CD4-positive, alpha-beta memory T cell (primary cell): ENCODE data around the gene MCC. TPM values are rescaled to one million over a fixed set of nuclear protein-coding genes. Genes with fewer than 3 reads are reported as not detected.

Experiments used
- CTCF ChIA-PET: fragments of 350-600 bp; sonication (Branson Sonifier 250); formaldehyde crosslinking; loops from one replicate; lab custom pipeline; 2021; ENCODE audit warnings: inconsistent platforms; ENCODE audit not compliant: partially characterized antibody; lab: Charles Lee
- POLR2A ChIA-PET: fragments of 350-600 bp; sonication (Branson Sonifier 250); formaldehyde crosslinking; loops from one replicate; lab custom pipeline; 2021; ENCODE audit not compliant: partially characterized antibody; lab: Charles Lee
- DNase-seq, 5 donors: peaks; one replicate each; pipeline versions ENCODE4 v3.0.0 to v3.0.0-alpha.2; 2020 to 2022; ENCODE audit warnings: mixed read lengths in 1 of 5
- H3K27ac ChIP-seq: one replicate; pipeline ENCODE4 v1.7.0; 2013; ENCODE audit warnings: low read depth, low read length
- H3K27me3 ChIP-seq: 2 replicates; pipeline ENCODE4 v1.7.0; 2013; ENCODE audit warnings: mild to moderate bottlenecking, low read length, moderate library complexity; ENCODE audit not compliant: insufficient read depth
- H3K36me3 ChIP-seq: 2 replicates; pipeline ENCODE4 v1.7.0; 2013; ENCODE audit warnings: mild to moderate bottlenecking, low read length, moderate library complexity; ENCODE audit not compliant: insufficient read depth
- H3K4me1 ChIP-seq: 2 replicates; pipeline ENCODE4 v1.7.0; 2013; ENCODE audit warnings: mild to moderate bottlenecking, low read length, moderate library complexity; ENCODE audit not compliant: insufficient read depth
- H3K4me3 ChIP-seq, 2 donors: one replicate each; pipeline ENCODE4 v1.7.0; 2013; ENCODE audit warnings: low read length in 2 of 2, mild to moderate bottlenecking in 1 of 2
- H3K9me3 ChIP-seq, 2 donors: one replicate each; pipeline ENCODE4 v1.7.0; 2013; ENCODE audit warnings: low read length in 2 of 2, control low read depth in 1 of 2; ENCODE audit not compliant: control insufficient read depth in 1 of 2
- H3K27ac Mint-ChIP-seq, 7 donors: one replicate each; pipeline ENCODE4 v1.8.0; 2020 to 2021; ENCODE audit warnings: mixed read lengths in 7 of 7, mild to moderate bottlenecking in 6 of 7, inconsistent platforms in 3 of 7, moderate library complexity in 3 of 7
- H3K27me3 Mint-ChIP-seq, 2 donors: one replicate each; pipeline ENCODE4 v1.8.0; 2020 to 2021; ENCODE audit warnings: mixed read lengths in 2 of 2
- H3K36me3 Mint-ChIP-seq, 2 donors: one replicate each; pipeline ENCODE4 v1.8.0; 2020 to 2021; ENCODE audit warnings: mixed read lengths in 2 of 2, inconsistent platforms in 1 of 2, mild to moderate bottlenecking in 1 of 2
- H3K4me1 Mint-ChIP-seq, 4 donors: one replicate each; pipeline ENCODE4 v1.8.0; 2020 to 2021; ENCODE audit warnings: mixed read lengths in 4 of 4, mild to moderate bottlenecking in 1 of 4
- H3K4me3 Mint-ChIP-seq, 8 donors: one replicate each; pipeline ENCODE4 v1.8.0; 2020 to 2021; ENCODE audit warnings: mixed read lengths in 8 of 8, mild to moderate bottlenecking in 7 of 8, moderate library complexity in 6 of 8, inconsistent platforms in 3 of 8
- H3K9me3 Mint-ChIP-seq, 8 donors: one replicate each; pipeline ENCODE4 v1.8.0; 2020 to 2021; ENCODE audit warnings: mixed read lengths in 8 of 8, mild to moderate bottlenecking in 5 of 8, inconsistent platforms in 3 of 8, moderate library complexity in 1 of 8
- intact Hi-C: fragments of 100-400 bp; cut with micrococcal nuclease; formaldehyde crosslinking; loops from one replicate; pipeline ENCODE4 v1.15.1; 2023
- polyA plus RNA-seq, 2 donors: library from polyadenylated mRNA; unstranded; fragments of 300-500 nt; fragmentation: Illumina TruSeq; gene quantifications; one replicate each; pipeline ENCODE4 v1.2.3, GENCODE V29; 2021
- total RNA-seq, 2 experiments: library from RNA; stranded (reverse); gene quantifications; one replicate each; pipeline ENCODE4 v1.2.3, GENCODE V29; 2021

MCC gene
- total and polyA plus RNA-seq, 4 experiments from 2014 or later: 0.92 to 12.1 (median 7.7) TPM

- no peak overlapping the region for H3K4me3 Mint-ChIP-seq
- no peaks in the 10 kb centered on the region for H3K4me1 ChIP-seq
- H3K27ac Mint-ChIP-seq: no peak overlapping the region
- peaks cover 0 to 4% of the 10 kb centered on the region in 2 donors for H3K9me3 ChIP-seq
- no peaks in the 10 kb centered on the region for H3K27me3 ChIP-seq
- no peaks in the 10 kb centered on the region for H3K36me3 ChIP-seq
- intact Hi-C loops: no loop called here
- peaks cover 5 to 11% of the 10 kb centered on the region in 2 donors for H3K36me3 Mint-ChIP-seq
- H3K27me3 Mint-ChIP-seq: peaks cover 0 to 1% of the 10 kb centered on the region in 2 donors
- peaks cover 0 to 30% (median 21%) of the 10 kb centered on the region in 8 donors for H3K9me3 Mint-ChIP-seq
- POLR2A ChIA-PET: no interaction called here
- no peak overlapping the region for H3K4me3 ChIP-seq
- no peaks in the 10 kb centered on the region for H3K4me1 Mint-ChIP-seq
- CTCF ChIA-PET: interaction anchor here (0.6 to 1.2 kb wide), 2 partner anchors 83 to 291 kb away, joined by 3 read pairs; no protein-coding TSS in a partner anchor
- DNase-seq: no peak
- H3K27ac ChIP-seq: no peak overlapping the region
These were observed 123.8 kb downstream of the MCC start for GRCh38 chr5:113364466-113364865.

GRCh38 chr5:113361701-113362100 lies 126.6 kb downstream of the MCC start:
- H3K4me1 Mint-ChIP-seq: no peaks in the 10 kb centered on the region
- H3K27ac Mint-ChIP-seq: no peak overlapping the region
- Histone ChIP-seq H3K4me3 (no peak overlapping the region), H3K4me1 (no peaks in the 10 kb centered on the region), H3K9me3 (peaks cover 0 to 4% of the 10 kb centered on the region in 2 donors), H3K36me3 (no peaks in the 10 kb centered on the region), H3K27me3 (no peaks in the 10 kb centered on the region), H3K27ac (no peak overlapping the region)
- ChIA-PET CTCF (no interaction called here), POLR2A (no interaction called here)
- peaks cover 5 to 11% of the 10 kb centered on the region in 2 donors for H3K36me3 Mint-ChIP-seq
- no peaks in the 10 kb centered on the region for H3K27me3 Mint-ChIP-seq
- no peak overlapping the region for H3K4me3 Mint-ChIP-seq
- intact Hi-C loops: no loop called here
- DNase-seq: no peak
- peaks cover 0 to 30% (median 21%) of the 10 kb centered on the region in 8 donors for H3K9me3 Mint-ChIP-seq

- Histone ChIP-seq H3K27me3 (no peaks in the 10 kb centered on the region), H3K27ac (no peak overlapping the region), H3K4me1 (no peaks in the 10 kb centered on the region), H3K9me3 (peaks cover 0 to 1% of the 10 kb centered on the region in 2 donors), H3K4me3 (no peak overlapping the region), H3K36me3 (no peaks in the 10 kb centered on the region)
- ChIA-PET CTCF (interaction anchor here (1.7 kb wide), 1 partner anchor 364 kb away, joined by 5 read pairs; no protein-coding TSS in a partner anchor), POLR2A (no interaction called here)
- H3K27me3 Mint-ChIP-seq: no peaks in the 10 kb centered on the region
- intact Hi-C loops: no loop called here
- no peaks in the 10 kb centered on the region for H3K4me1 Mint-ChIP-seq
- peaks cover 0 to 13% (median 9%) of the 10 kb centered on the region in 8 donors for H3K9me3 Mint-ChIP-seq
- DNase-seq: no peak
- H3K36me3 Mint-ChIP-seq: peaks cover 3 to 6% of the 10 kb centered on the region in 2 donors
- no peak overlapping the region for H3K27ac Mint-ChIP-seq
- no peak overlapping the region for H3K4me3 Mint-ChIP-seq
These were observed 128.8 kb downstream of the MCC start for GRCh38 chr5:113359419-113359818.

GRCh38 chr5:113358696-113359095 lies 129.6 kb downstream of the MCC start:
- Histone ChIP-seq H3K27me3 (no peaks in the 10 kb centered on the region), H3K36me3 (no peaks in the 10 kb centered on the region), H3K27ac (no peak overlapping the region), H3K9me3 (no peaks in the 10 kb centered on the region), H3K4me1 (no peaks in the 10 kb centered on the region), H3K4me3 (no peak overlapping the region)
- ChIA-PET POLR2A (no interaction called here), CTCF (interaction anchor here (1.7 kb wide), 1 partner anchor 363 kb away, joined by 5 read pairs; no protein-coding TSS in a partner anchor)
- Mint-ChIP-seq H3K27me3 (no peaks in the 10 kb centered on the region), H3K27ac (no peak overlapping the region), H3K4me3 (no peak overlapping the region), H3K4me1 (no peaks in the 10 kb centered on the region), H3K36me3 (peaks cover 2 to 5% of the 10 kb centered on the region in 2 donors), H3K9me3 (peaks cover 0 to 9% (median 4%) of the 10 kb centered on the region in 8 donors)
- intact Hi-C loops: no loop called here
- no peak for DNase-seq

- Histone ChIP-seq H3K9me3 (no peaks in the 10 kb centered on the region), H3K4me1 (no peaks in the 10 kb centered on the region), H3K36me3 (no peaks in the 10 kb centered on the region), H3K27ac (no peak overlapping the region), H3K4me3 (no peak overlapping the region), H3K27me3 (no peaks in the 10 kb centered on the region)
- no peaks in the 10 kb centered on the region for H3K4me1 Mint-ChIP-seq
- H3K27ac Mint-ChIP-seq: no peak overlapping the region
- intact Hi-C loops: no loop called here
- no peak for DNase-seq
- peaks cover 0 to 2% (median 0%) of the 10 kb centered on the region in 8 donors for H3K9me3 Mint-ChIP-seq
- ChIA-PET POLR2A (no interaction called here), CTCF (interaction anchor here (1.7 to 2.8 kb wide), 2 partner anchors 21 to 362 kb away, joined by 5 to 7 read pairs; no protein-coding TSS in a partner anchor)
- no peaks in the 10 kb centered on the region for H3K36me3 Mint-ChIP-seq
- no peak overlapping the region for H3K4me3 Mint-ChIP-seq
- H3K27me3 Mint-ChIP-seq: no peaks in the 10 kb centered on the region
These were observed 130.4 kb downstream of the MCC start for GRCh38 chr5:113357696-113358476.

GRCh38 chr5:113356487-113356886 lies 131.8 kb downstream of the MCC start:
- Mint-ChIP-seq H3K4me3 (no peak overlapping the region), H3K4me1 (no peaks in the 10 kb centered on the region), H3K36me3 (no peaks in the 10 kb centered on the region), H3K27me3 (no peaks in the 10 kb centered on the region), H3K27ac (no peak overlapping the region), H3K9me3 (no peaks in the 10 kb centered on the region)
- intact Hi-C loops: no loop called here
- H3K9me3 ChIP-seq: no peaks in the 10 kb centered on the region
- H3K36me3 ChIP-seq: no peaks in the 10 kb centered on the region
- no peak overlapping the region for H3K4me3 ChIP-seq
- POLR2A ChIA-PET: no interaction called here
- H3K27ac ChIP-seq: no peak overlapping the region
- no peaks in the 10 kb centered on the region for H3K4me1 ChIP-seq
- DNase-seq: no peak
- CTCF ChIA-PET: interaction anchor here (1.3 to 2.8 kb wide), 2 partner anchors 22 to 361 kb away, joined by 4 to 7 read pairs; no protein-coding TSS in a partner anchor
- H3K27me3 ChIP-seq: no peaks in the 10 kb centered on the region

GRCh38 chr5:113354055-113354454 lies 134.2 kb downstream of the MCC start:
- no peaks in the 10 kb centered on the region for H3K27me3 ChIP-seq
- H3K27ac ChIP-seq: no peak overlapping the region
- DNase-seq: no peak
- no peaks in the 10 kb centered on the region for H3K9me3 ChIP-seq
- Mint-ChIP-seq H3K9me3 (no peaks in the 10 kb centered on the region), H3K4me1 (no peaks in the 10 kb centered on the region), H3K27me3 (no peaks in the 10 kb centered on the region), H3K4me3 (no peak overlapping the region), H3K36me3 (no peaks in the 10 kb centered on the region), H3K27ac (no peak overlapping the region)
- POLR2A ChIA-PET: no interaction called here
- H3K4me3 ChIP-seq: no peak overlapping the region
- intact Hi-C loops: no loop called here
- H3K36me3 ChIP-seq: no peaks in the 10 kb centered on the region
- no peaks in the 10 kb centered on the region for H3K4me1 ChIP-seq
- CTCF ChIA-PET: no interaction called here
